GM13977 (cell line): ENCODE results near the gene RXRA.

ENCODE experiments used
- DNase-seq: peaks from one replicate; pipeline ENCODE4 v3.0.0; 2012; ENCODE audit warnings: low spot score
- CTCF ChIP-seq: IDR thresholded peaks from 2 replicates; pipeline ENCODE4 v1.5.1; 2012; ENCODE audit warnings: mild to moderate bottlenecking, control low read depth; ENCODE audit not compliant: insufficient read depth; ENCODE audit errors: extremely low read depth, missing control alignments
- in situ Hi-C: fragments of 300-500 bp; cut with MboI; formaldehyde crosslinking; loops from one replicate; pipeline ENCODE4 v1.12.0; 2022; ENCODE audit warnings: low sequenced_read_pairs, low pct_unique_long_range_greater_than_20kb, mixed read lengths, inconsistent platforms; ENCODE audit not compliant: unreplicated experiment

RXRA gene

GRCh38 chr9:134390947-134391318 lies 64.7 kb downstream of the RXRA start:
- in situ Hi-C loops = no loop called here
- TF ChIP-seq CTCF = no peak
- no peak for DNase-seq

- peak; percentile 79 for DNase-seq
- TF ChIP-seq CTCF = no peak
- in situ Hi-C loops = no loop called here
Measured at GRCh38 chr9:134391319-134392231, 65.3 kb downstream of the RXRA start.

GRCh38 chr9:134392900-134393299 lies 66.6 kb downstream of the RXRA start:
- in situ Hi-C loops = no loop called here
- TF ChIP-seq CTCF = no peak
- no peak for DNase-seq

- in situ Hi-C loops = no loop called here
Measured at GRCh38 chr9:134393582-134394280, 67.5 kb downstream of the RXRA start.

GRCh38 chr9:134395002-134395517 lies 68.8 kb downstream of the RXRA start:
- in situ Hi-C loops = no loop called here
- TF ChIP-seq CTCF = no peak
- no peak for DNase-seq

More at GRCh38 chr9:134393582-134394280, 67.5 kb downstream of the RXRA start:
- DNase-seq = no peak
- no peak for TF ChIP-seq CTCF

GRCh38 chr9:134395737-134396257 lies 69.5 kb downstream of the RXRA start:
- DNase-seq = no peak
- TF ChIP-seq CTCF = no peak
- in situ Hi-C loops = no loop called here
